ENCODE data around the gene ZNF366. TPM values are rescaled to one million over a fixed set of nuclear protein-coding genes. Genes with fewer than 3 reads are reported as not detected.

ZNF366 gene
- total RNA-seq, 4 donors from 2014 or later = 0.29 to 20.5 (median 12.1) TPM

- intact Hi-C loops (cut with DNase I; ENCODE audit: low total_unique reads) = loop anchor here (2.0 kb wide), 1 partner anchor 56 kb away; no protein-coding TSS in a partner anchor
These were observed 94.7 kb downstream of the ZNF366 start for GRCh38 chr5:72412283-72413055.

GRCh38 chr5:72410688-72411295 is 96.4 kb downstream of the ZNF366 start:
- Histone ChIP-seq H3K36me3 (no peaks in the 10 kb centered on the region), H3K9me3 (no peaks in the 10 kb centered on the region), H3K27ac (no peak overlapping the region), H3K4me3 (no peak overlapping the region), H3K27me3 (no peaks in the 10 kb centered on the region), H3K4me1 (no peaks in the 10 kb centered on the region)
- no peak for DNase-seq
- TF ChIP-seq CTCF (IDR thresholded peaks at IDR 0.05) = no peak
- no peak for TF ChIP-seq POLR2A (IDR thresholded peaks at IDR 0.05)
- intact Hi-C loops (cut with DNase I; ENCODE audit: low total_unique reads) = no loop called here

More at GRCh38 chr5:72412283-72413055, 94.7 kb downstream of the ZNF366 start:
- Histone ChIP-seq H3K27ac (no peak overlapping the region), H3K27me3 (no peaks in the 10 kb centered on the region), H3K4me1 (no peaks in the 10 kb centered on the region), H3K36me3 (no peaks in the 10 kb centered on the region), H3K4me3 (no peak overlapping the region), H3K9me3 (no peaks in the 10 kb centered on the region)
- no peak for DNase-seq
- TF ChIP-seq POLR2A (IDR thresholded peaks at IDR 0.05) = no peak
- no peak for TF ChIP-seq CTCF (IDR thresholded peaks at IDR 0.05)

GRCh38 chr5:72408603-72409002 is 98.6 kb downstream of the ZNF366 start:
- peak; percentile 35 to 52 for DNase-seq
- H3K4me3 ChIP-seq = no peak overlapping the region
- no peaks in the 10 kb centered on the region for H3K27me3 ChIP-seq
- H3K4me1 ChIP-seq = no peaks in the 10 kb centered on the region
- H3K27ac ChIP-seq = peak overlapping the region; percentile 11 to 17
- H3K36me3 ChIP-seq = no peaks in the 10 kb centered on the region
- H3K9me3 ChIP-seq = no peaks in the 10 kb centered on the region
- TF ChIP-seq CTCF (IDR thresholded peaks at IDR 0.05) (no peak), POLR2A (IDR thresholded peaks at IDR 0.05) (no peak)
- intact Hi-C loops (cut with DNase I; ENCODE audit: low total_unique reads) = no loop called here

- intact Hi-C loops (cut with DNase I; ENCODE audit: low total_unique reads) = no loop called here
- no peak for TF ChIP-seq POLR2A (IDR thresholded peaks at IDR 0.05)
- no peak for TF ChIP-seq CTCF (IDR thresholded peaks at IDR 0.05)
- H3K4me1 ChIP-seq = no peaks in the 10 kb centered on the region
- no peak for DNase-seq
- no peaks in the 10 kb centered on the region for H3K9me3 ChIP-seq
- H3K4me3 ChIP-seq = no peak overlapping the region
- no peaks in the 10 kb centered on the region for H3K27me3 ChIP-seq
- peak overlapping the region; percentile 11 to 17 for H3K27ac ChIP-seq
- H3K36me3 ChIP-seq = no peaks in the 10 kb centered on the region
These were observed 99.1 kb downstream of the ZNF366 start for GRCh38 chr5:72408127-72408526.

GRCh38 chr5:72407541-72407940 is 99.7 kb downstream of the ZNF366 start:
- TF ChIP-seq POLR2A (IDR thresholded peaks at IDR 0.05) (no peak), CTCF (IDR thresholded peaks at IDR 0.05) (no peak)
- Histone ChIP-seq H3K36me3 (no peaks in the 10 kb centered on the region), H3K4me3 (no peak overlapping the region), H3K27ac (no peak overlapping the region), H3K9me3 (no peaks in the 10 kb centered on the region), H3K27me3 (no peaks in the 10 kb centered on the region), H3K4me1 (no peaks in the 10 kb centered on the region)
- intact Hi-C loops (cut with DNase I; ENCODE audit: low total_unique reads) = no loop called here
- DNase-seq = no peak

Measured in uterus (tissue), 4 donors.